NCI-H128 (cell line): ENCODE measurements around the gene TRA2B.

Experiments used
- DNase-seq: peaks from one replicate; lab custom pipeline; 2025; ENCODE audit not compliant: unreplicated experiment; lab: John Stamatoyannopoulos, UW

The TRA2B gene

DNA sequence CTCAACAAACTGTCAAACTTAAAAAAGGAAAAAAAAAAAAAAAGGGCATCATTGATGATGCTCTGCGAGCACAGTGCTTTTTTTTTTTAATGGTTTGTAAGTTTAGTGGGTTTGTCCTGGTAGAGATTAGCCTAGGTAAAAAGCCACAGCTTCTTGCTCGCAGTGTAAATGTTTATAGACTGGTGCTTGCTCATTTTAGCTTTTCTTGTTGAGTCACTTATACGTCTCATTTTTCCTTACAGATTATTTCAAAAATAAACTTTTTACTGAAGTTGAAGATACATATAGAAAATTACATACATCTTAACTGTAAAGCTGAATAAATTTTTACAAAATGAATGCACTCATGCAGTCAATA lies 16.5 kb upstream of the TRA2B start:
- DNase-seq = no peak

DNA sequence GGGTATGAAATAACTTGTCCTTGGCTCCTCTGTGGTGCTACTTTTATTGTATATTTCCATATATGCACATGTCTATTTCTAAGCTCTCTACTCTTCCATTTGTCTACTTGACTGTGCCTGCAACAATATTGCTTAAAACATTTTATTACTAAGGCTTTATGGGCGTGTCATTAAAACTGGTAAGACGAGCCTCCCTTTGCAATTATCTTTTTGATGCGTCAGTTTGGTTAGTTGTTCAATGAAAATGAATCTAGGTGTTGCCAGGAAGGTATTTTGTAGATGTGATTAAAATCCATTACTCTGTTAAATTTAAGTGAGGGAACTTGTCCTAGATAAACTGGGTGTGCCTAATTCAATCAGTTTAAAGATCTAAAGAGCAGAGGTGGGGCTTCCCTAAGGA lies 12.9 kb upstream of the TRA2B start:
- no peak for DNase-seq

DNA sequence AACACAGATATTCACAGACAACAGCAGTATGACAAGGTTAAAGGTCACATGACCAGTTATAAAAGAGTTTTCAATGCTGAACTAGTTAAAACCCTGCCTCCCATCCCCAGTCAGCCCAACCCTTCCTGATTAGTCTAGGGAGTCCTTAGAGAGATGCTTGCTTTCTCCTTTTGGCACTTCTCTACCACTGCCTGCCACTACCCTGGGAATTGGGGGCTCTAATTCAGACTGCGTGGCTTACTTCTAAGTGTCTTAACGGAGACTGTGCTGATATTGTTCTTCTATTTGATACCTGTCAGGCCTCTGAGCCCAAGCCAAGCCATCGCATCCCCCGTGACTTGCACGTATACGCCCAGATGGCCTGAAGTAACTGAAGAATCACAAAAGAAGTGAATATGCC lies 11.7 kb upstream of the TRA2B start:
- no peak for DNase-seq

DNA sequence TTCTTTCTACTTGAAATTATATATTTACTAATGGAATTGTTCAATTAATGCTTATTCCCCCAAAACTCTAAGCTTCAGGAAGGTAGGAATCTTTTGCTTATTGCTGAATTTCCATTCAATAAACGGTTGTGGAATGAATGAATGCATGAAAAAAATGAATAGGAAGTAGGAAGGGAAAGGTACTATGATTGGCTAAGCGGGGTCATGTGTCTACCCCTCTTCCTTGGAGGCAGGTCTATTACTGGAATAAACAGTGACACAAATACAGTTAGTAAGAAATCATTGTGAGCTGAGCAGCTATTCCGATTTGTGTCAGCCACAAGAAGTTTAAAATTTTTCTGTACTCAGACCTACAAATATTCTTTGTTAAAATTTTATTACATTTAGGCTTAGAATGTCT lies 10.5 kb upstream of the TRA2B start:
- no peak for DNase-seq

DNA sequence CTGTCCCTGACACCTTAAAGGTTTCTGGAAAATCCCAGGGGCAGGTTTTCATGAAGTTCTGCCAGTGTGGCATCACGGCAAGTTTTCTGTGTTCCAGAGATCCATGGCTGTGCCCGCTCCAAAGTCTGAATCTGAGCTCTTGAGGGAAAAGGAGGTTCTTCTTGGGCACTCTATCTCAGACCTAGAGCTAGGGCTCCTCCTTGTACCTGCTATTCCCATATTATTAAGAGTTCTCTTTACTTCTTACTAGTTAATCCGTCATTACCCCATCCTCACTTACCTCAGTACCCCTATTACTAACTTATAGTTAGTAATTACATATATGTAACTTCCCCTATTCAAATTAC lies 5.9 kb upstream of the TRA2B start:
- DNase-seq = no peak

DNA sequence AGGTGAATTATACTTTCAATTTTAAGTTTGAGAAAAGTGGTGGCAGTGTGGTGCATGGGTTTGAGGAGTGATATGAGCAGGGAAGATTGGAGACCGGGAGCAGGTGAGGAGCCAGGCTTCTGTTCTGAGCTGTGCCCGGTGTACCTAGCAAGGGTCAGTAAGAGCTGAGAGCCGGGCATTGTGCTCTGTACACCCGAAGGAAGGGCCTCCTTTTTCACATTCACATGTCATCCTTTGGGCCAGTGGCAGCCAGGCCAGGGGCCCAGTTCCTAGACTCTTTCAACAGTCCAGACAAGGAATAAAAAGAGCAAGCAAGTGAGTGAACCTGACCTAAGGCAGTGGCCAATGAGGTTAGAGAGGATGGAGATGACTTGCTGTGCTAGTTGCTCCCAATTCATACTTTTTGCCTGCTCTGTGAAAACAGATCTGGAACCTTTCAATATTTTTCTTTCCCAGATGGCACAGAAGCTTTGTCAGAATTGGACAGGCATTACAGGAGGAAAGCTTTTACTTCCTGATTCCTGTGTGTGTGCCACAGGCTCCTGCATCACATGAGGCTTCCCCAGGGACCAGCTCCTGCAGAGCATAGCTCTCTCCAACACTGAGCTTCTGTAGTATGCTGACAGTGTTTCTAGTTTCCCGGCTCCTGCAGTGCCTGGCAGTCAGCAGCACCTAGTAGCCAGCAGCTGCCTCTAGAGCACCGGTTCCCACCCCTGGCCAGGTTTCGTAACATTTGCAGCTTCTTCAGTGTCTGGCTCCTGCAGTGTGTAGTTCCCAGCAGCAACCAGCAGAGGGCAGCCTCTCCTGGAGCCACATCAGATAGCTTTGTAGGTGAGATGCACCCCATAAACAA lies 5.3 kb upstream of the TRA2B start:
- DNase-seq = peak; percentile 65

DNA sequence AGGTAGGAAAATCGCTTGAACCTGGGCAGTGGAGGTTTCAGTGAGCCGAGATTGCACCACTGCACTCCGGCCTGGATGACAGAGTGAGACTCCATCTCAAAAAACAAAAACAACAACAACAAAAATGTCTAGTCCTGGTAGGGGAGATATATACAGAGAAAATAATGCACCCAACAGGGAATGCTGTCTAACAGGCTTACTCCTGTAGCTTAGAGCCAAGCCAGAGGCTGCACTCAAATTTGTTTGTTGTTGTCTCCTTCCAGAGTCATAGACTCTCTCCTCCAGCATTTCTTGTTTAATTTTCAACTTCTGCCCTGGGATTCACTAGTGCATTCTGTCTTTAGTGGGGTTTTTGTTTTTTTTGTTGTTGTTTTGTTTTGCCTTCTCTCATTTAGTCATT lies 4.6 kb upstream of the TRA2B start:
- no peak for DNase-seq

DNA sequence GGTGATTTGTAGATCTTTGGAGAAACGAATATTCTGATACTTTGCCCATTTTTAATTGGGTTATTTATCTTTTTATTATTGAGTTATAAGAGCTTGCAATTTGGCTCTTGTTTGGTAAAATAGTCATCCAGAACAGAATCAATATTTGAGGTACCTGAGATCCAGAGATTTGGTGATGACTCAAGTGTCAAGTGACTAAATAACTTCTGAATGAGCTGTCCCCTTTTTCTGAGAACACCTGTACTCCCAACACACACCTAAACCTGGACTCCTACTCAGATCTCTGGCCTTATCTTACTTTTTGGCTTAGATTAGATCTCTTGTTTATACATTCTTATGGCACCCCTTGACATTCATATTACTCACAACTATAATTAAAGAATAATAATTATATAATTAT lies 3.1 kb upstream of the TRA2B start:
- no peak for DNase-seq

DNA sequence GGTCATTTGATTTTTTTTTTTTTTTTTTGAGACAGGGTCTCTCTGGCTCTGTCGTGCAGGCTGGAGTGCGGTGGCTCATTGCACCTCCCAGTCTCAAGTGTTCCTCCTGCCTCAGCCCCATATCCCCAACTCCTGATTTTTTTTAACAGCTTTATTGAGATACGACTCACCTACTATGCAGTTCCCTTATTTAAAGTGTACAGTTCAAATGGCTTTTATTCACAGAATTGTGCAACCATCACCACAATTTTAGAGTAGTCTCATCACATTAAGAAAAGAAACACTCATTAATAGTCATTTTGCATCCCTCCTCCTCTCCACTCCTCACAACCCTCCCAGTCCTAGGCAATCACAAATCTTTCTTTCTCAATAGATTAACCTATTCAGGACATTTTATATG lies 1.9 kb upstream of the TRA2B start:
- DNase-seq = no peak

DNA sequence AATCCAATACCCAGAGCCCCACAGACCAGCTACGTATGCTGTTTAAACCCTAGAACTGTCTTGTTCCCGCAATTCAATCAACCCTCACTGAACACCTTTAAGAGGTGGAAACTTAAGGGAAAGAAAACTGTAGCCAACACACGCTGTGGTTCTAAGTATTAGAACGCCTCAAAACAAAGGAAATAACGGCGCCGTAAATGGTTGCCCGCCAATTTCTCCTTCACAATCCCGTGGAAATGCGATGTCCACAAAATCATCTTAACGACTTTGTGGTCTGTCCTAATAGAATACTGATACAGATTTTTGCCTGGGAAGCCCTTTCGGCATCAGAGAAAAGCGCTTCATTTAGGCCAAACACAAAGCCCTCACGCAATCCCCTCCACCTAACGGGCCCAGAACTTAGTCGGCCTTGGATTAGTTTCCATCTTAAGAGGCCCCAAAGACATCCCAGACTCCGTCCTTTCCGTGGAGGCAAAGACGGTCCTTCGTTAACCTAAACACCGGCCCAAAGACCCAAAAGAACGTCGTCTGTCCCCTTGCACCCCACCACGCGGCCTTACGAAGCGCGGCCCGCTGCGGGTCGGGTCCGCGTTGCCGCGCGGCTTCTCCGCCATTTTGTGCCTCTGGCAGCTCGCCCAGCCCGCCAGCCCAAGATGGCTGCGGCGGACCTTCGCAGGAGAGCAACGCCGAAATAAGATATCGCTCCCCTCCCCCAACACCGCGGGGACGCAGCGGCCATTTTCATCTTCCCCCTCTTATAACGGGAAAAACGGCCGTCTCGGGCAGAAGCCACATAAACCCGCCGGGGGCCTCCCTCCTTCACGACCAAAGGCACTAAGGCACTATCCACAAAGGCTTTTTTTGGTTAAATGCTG lies 763 bp downstream of the TRA2B start:
- peak; percentile 84 for DNase-seq

DNA sequence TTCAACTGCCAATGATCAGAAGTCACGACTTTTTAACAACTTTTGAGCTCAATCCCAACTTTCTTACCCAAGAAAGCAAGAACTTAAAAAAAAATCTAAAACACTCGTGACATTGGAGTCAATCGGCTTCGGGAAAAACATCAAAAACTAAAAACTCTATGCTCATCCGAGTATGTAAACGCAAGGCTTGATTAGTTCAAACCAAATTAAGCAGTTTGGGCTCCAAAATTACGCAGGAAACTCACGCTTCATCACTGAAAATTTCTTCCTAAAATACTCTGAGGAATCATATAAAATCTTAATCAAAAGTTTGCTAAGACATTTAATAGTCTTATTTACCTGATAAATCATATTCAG lies 1.6 kb downstream of the TRA2B start:
- no peak for DNase-seq

DNA sequence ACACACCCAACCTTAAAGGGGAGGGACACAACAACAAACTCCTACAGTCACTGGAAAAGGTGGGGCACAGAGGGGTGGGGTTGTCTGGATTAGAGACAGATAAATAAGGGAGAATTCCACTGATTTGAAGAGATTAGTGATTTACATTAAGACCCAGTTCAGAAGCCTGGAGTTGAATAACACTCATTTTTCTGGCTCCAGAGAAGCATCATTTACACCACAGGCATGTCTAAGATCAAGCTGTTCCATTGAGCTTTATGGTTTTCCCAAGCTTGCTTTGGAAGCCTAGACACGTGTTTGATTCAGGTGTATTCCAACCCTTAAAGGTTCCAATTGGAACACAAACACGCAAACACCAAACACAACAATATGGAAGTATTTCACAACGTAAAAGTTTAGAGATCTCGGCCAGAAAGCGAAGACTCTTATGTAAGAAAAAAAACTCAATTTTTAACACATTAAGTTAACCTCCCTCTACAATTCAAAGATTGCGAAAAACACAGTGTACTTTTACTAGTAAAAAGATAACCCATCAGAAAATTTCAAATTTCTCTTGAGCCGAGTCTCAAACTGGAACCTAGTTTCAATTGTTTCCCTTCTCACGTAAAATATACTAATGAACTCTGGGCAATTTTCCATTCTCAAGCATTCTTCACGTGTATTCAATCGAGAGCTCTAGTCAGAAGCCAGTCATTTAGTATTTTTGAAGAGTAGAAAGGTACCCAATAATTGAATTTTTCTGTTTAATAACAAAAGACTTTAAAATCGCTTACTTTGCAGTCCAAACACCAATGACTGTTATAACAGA lies 2.1 kb downstream of the TRA2B start:
- DNase-seq = no peak

DNA sequence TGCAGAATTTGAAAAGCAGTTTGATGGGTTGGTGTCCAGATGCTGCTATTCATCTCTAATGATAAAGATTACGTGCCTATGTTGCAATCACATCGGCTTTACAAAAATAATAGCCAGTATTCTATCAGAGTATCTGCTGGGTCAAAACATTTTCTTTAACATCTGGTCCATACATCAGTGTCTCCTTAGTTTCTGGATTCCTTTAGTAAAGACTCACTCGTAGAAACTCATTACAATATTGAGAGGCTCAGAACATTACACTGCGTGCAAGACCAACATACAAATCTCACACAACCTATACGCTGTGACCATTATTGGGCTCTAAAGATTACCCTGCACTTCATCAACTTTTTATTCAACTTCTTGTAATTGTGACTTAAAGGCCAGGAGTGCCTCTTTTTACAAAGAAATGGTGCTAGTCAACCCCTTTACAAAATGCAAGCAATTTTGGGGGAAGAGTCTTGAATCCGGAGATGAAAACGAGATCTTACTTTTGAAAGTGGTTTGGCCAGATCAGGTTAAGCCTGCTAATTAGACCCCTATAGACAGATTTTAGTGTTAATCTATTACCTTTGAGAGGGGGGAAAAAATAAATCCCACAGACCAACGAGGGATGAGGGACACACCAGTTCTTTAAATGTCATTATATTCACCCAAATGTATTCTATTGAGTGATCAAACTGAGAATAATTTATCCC lies 2.9 kb downstream of the TRA2B start:
- DNase-seq = no peak

DNA sequence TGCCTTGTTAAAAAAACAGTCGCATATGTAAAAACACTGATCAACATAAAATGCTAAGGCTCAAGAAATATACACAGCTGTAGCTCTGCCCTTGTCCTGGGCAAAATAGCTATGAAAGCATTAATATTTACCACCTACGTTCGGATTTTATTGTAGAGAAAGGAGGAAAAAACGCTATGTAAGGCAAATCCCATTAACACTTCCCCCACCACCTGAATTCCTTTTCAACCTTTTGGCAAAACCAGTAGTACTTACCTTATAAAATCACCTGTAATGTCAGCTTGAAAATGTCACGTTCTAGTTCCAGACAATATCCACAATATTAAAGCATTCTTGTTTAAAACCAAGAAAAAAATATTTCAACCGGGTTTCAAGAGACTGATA lies 3.6 kb downstream of the TRA2B start:
- DNase-seq = no peak

DNA sequence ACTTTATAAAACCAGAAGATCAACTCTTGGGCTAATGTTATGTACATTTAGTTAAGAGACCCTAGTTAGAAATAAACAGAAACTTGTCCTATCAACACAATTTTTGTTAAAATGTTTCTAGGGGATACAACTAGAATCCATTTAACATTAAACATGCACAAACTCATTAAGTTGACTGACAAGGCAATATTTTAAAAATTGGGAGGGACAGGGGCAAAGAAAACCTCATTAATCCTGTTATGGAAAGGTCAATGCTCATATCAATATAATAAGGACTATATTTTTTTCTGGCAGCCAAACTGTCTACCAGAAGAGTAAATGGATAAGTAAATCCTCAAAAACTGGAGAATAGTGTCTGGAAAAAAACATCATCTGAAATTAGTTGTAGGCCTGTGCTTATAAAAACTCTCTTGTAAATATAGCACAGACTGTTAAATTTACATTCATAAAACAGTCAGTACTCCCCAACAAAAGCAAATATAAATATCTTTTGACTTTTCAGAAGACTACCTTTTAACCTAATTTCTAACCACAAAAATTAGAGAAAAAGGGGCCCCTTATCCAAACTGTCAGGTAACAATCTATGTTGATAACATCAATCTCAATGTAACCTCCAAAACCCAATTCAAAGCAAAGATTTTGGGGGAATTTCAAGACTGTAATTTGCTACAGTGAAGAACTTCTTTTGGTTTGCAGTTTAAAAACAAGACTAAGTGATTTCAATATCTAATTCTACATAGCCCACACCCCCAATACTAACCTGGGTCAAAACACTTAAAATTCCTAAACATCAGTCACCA lies 4.2 kb downstream of the TRA2B start:
- DNase-seq = no peak

DNA sequence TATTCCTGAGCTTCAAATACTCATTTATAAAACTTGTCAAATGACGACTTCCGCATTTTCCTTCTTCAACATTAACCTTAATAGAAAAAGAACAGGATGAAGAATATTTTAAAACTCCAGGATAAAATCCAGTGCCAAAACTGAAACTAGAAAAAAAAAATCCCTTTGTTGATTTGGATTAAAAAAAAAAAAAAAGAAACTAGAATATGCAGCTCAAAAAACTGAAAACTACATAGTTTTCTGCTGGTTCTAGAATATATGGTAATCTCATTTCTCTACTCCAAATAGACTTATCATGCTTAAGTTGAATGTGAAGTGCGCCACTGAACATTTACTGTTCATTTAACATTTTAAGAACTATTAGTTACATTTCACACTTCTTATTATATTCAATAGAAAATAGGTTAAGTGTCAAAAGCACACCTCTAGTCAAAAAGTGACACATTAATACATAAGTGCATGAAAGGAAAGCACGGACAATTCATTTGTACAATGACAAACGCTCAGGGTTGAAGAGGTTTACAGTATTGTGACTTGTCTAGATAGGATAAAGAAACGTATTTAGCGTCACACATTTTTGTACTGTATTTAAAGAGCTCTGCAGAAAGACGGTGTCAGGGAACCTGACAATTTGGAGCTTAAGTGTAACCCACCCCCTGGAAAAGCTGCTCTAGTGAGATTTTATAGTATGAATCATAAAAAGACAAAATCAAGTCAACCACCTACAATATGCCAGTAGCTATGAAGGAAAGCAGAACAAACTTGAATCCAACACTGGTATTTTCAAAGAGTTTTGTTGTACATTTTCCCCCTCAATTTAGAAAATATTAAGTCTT lies 5.8 kb downstream of the TRA2B start:
- DNase-seq = no peak

DNA sequence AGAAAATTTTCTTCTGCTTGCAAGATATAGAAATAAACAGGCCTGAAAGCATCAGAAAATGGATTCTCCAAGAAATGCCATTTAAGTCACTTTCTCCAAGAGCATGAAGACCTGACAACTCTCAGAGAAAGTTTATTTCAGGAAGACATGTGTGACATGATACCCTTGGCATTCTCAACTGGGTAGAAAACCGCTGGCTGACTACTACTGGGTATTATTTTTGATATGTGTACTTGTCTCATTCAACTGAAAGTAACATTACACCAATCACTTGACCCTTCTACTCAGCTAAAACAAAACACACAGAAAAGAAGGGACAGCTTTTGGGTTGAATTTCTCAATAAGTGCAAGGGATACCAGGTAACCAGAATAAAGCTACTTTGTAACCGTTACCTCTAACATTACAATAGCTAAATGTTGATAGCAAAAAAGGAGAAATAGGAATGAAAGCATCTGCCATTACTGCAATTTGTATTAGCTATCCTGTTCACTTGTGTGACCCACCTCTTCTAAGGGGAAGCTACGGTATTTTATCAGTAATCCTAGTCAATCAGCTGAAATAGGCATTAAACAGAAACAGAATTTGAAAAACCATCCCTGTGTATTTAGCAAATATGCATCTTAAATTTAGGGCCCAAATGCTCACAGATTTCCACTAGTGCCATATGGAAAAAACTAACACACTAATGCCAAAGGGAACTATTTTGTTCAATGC lies 7.3 kb downstream of the TRA2B start:
- DNase-seq = no peak

DNA sequence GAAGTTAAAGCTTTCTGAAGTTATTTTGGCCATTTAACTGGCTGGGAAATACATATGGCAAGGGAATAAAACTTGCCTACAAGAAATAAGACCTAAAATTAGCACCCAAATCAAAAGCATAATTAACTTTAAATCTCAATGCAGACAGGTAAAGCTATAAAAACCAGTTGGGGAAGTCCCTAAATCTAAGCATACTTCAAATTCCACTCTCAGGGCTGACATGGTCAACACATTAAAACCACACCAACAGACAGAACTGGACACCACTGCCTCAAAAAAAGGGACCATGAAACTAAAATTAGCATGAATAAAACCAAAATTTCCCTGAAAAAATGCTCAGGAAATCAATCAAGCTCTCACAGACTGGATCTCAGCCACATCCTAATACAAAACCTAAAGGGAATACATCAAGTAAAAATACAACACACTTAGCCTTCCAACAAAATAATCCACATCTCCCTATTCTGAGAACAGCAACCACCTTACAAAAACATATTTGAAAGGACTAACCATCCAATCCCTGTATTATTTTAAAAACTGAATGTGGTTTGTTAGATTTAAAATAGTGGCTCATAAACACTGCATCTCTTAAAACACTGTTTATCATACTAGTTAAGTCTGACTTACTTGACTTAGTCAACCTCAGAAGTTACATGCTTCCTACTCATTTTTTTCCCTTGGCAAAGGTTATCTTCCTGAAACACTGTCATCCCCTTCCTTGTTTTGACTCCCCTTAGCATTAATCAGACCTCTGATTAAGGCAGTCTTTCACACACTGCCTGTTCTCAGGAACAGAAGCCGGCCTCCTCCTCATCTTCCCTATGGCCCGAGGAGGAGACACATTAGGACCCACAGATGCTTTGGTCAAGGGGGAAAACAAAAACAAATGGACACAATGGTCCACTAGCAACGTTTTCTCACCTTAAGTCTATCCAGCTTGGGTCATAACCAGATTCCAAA lies 8.3 kb downstream of the TRA2B start:
- DNase-seq = no peak
